Middle frontal gyrus (tissue), 1 donor: ENCODE measurements around the gene NEURL1.

Experiments
- DNase-seq: peaks from one replicate; pipeline ENCODE4 v3.0.0-alpha.2; 2015; ENCODE audit warnings: low spot score; ENCODE audit errors: extremely low spot score

NEURL1 gene

GRCh38 chr10:103545771-103546281, 52.3 kb downstream of the NEURL1 start:
- DNase-seq, result no peak

- DNase-seq, result no peak
Observed at GRCh38 chr10:103546401-103546800, 52.9 kb downstream of the NEURL1 start.

- DNase-seq, result no peak
Observed at GRCh38 chr10:103547391-103547946, 54.0 kb downstream of the NEURL1 start.

GRCh38 chr10:103548006-103548405, 54.5 kb downstream of the NEURL1 start:
- no peak for DNase-seq

- DNase-seq, result no peak
Observed at GRCh38 chr10:103548581-103549348, 55.3 kb downstream of the NEURL1 start.

GRCh38 chr10:103549349-103549685, 55.8 kb downstream of the NEURL1 start:
- no peak for DNase-seq

- no peak for DNase-seq
Observed at GRCh38 chr10:103550229-103550628, 56.7 kb downstream of the NEURL1 start.

- no peak for DNase-seq
Observed at GRCh38 chr10:103551619-103552602, 58.4 kb downstream of the NEURL1 start.

GRCh38 chr10:103552856-103553742, 59.6 kb downstream of the NEURL1 start:
- DNase-seq, result no peak

GRCh38 chr10:103553743-103554487, 60.4 kb downstream of the NEURL1 start:
- DNase-seq, result no peak

- DNase-seq, result no peak
Observed at GRCh38 chr10:103554488-103555324, 61.2 kb downstream of the NEURL1 start.

- no peak for DNase-seq
Observed at GRCh38 chr10:103555325-103555649, 61.8 kb downstream of the NEURL1 start.

- DNase-seq, result no peak
Observed at GRCh38 chr10:103555712-103556111, 62.2 kb downstream of the NEURL1 start.

- DNase-seq, result no peak
Observed at GRCh38 chr10:103556383-103557007, 63.0 kb downstream of the NEURL1 start.

GRCh38 chr10:103557455-103557854, 64.0 kb downstream of the NEURL1 start:
- no peak for DNase-seq

GRCh38 chr10:103558911-103559310, 65.4 kb downstream of the NEURL1 start:
- DNase-seq, result no peak

- DNase-seq, result no peak
Observed at GRCh38 chr10:103559776-103560175, 66.3 kb downstream of the NEURL1 start.

GRCh38 chr10:103560886-103561285, 67.4 kb downstream of the NEURL1 start:
- no peak for DNase-seq

- no peak for DNase-seq
Observed at GRCh38 chr10:103562383-103562782, 68.9 kb downstream of the NEURL1 start.
